K562 (cell line): Measurements from ENCODE around the gene RPS23. TPM values are rescaled to one million over a fixed set of nuclear protein-coding genes. Genes with fewer than 3 reads are reported as not detected.

Experiments used
- BCOR ChIP-seq: fragments of 450-650 bp; IDR thresholded peaks from 2 replicates; pipeline ENCODE4 v1.6.1; 2016
- ETS2 ChIP-seq: IDR thresholded peaks from 2 replicates; pipeline ENCODE4 v1.6.1; 2016; ENCODE audit warnings: borderline replicate concordance, missing genetic modification characterization, mild to moderate bottlenecking, moderate library complexity, missing compliant biosample characterization; ENCODE audit not compliant: poor library complexity, severe bottlenecking
- MYBL2 ChIP-seq, 2 experiments: fragments of 450-650 bp in 1 of 2; sonication (generic) in 1 of 2; formaldehyde crosslinking in 1 of 2; IDR thresholded peaks; 2 replicates each; pipeline versions ENCODE4 v1.6.1 to v1.8.1; 2017 to 2022; ENCODE audit warnings: borderline replicate concordance in 1 of 2, inconsistent platforms in 1 of 2, low read depth in 1 of 2, mild to moderate bottlenecking in 1 of 2, missing genetic modification reagents in 1 of 2, moderate library complexity in 1 of 2
- NBN ChIP-seq: fragments of 450-650 bp; IDR thresholded peaks from 2 replicates; pipeline ENCODE4 v1.6.1; 2016; ENCODE audit warnings: low read depth, mild to moderate bottlenecking
- NCOA6 ChIP-seq: fragments of 450-650 bp; IDR thresholded peaks from 2 replicates; pipeline ENCODE4 v1.6.1; 2017; ENCODE audit warnings: mild to moderate bottlenecking
- NELFE ChIP-seq: IDR thresholded peaks from 2 replicates; pipeline ENCODE4 v1.6.1; 2011; ENCODE audit warnings: mild to moderate bottlenecking; ENCODE audit not compliant: insufficient read depth, insufficient read length
- SMAD2 ChIP-seq: fragments of 150-350 bp; IDR thresholded peaks from 2 replicates; pipeline ENCODE4 v1.6.1; 2014; ENCODE audit warnings: low read depth, mild to moderate bottlenecking, low read length
- TCF3 ChIP-seq: sonication (generic); formaldehyde crosslinking; IDR thresholded peaks from 2 replicates; pipeline ENCODE4 v1.4.0; 2020; ENCODE audit warnings: mild to moderate bottlenecking, missing genetic modification reagents
- YY1 ChIP-seq, 3 experiments: IDR thresholded peaks; 2 replicates each; pipeline ENCODE4 v1.6.1; 2011; ENCODE audit warnings: low read length in 2 of 3, mild to moderate bottlenecking in 2 of 3, moderate library complexity in 2 of 3, borderline replicate concordance in 1 of 3, control low read depth in 1 of 3, low read depth in 1 of 3; ENCODE audit not compliant: insufficient read depth in 3 of 3, insufficient replicate concordance in 2 of 3, control insufficient read depth in 1 of 3, insufficient read length in 1 of 3; ENCODE audit errors: extremely low read depth in 1 of 3
- ZFX ChIP-seq: sonication (generic); formaldehyde crosslinking; IDR thresholded peaks from 2 replicates; pipeline ENCODE4 v1.8.0; 2022; ENCODE audit warnings: mild to moderate bottlenecking, missing genetic modification reagents, moderate library complexity
- ZKSCAN3 ChIP-seq: fragments of 250-450 bp; sonication (Bioruptor Pico); IDR thresholded peaks from 2 replicates; pipeline ENCODE4 v1.4.0; 2020
- ZNF57 ChIP-seq: fragments of 450-650 bp; formaldehyde crosslinking; IDR thresholded peaks from 2 replicates; pipeline ENCODE4 v1.4.0; 2020; ENCODE audit warnings: mild to moderate bottlenecking, moderate library complexity
- ZNF766 ChIP-seq: fragments of 200-800 bp; sonication (Bioruptor generic); conservative IDR thresholded peaks from 2 replicates; pipeline ENCODE4 v1.6.1; 2016; ENCODE audit warnings: missing genetic modification characterization, missing compliant biosample characterization
- polyA plus RNA-seq, 8 experiments: library from polyadenylated mRNA; depleted of rRNA in 4 of 8; stranded (reverse) in 5 of 8; unstranded in 3 of 8; fragments of >200 nt; fragmentation: Nextera tagmentation in 2 of 8; fragmentation: Illumina TruSeq in 1 of 8; extraction: Ambion mirVana in 2 of 8; extraction: Trizol in 1 of 8; gene quantifications; 2 replicates each; pipeline versions ENCODE4 v1.2.1 to v1.2.3, GENCODE V29; 2011 to 2014; ENCODE audit warnings: inconsistent platforms in 1 of 8, missing spikeins in 1 of 8
- total RNA-seq, 7 experiments: library from RNA; depleted of rRNA in 6 of 7; stranded (reverse); fragments of >200 nt in 6 of 7; fragmentation: Illumina TruSeq in 2 of 7; extraction: Trizol in 2 of 7; gene quantifications; 2 replicates each; pipeline versions ENCODE4 v1.2.1 to v1.2.3, GENCODE V29; 2011 to 2021; ENCODE audit warnings: low replicate concordance in 1 of 7
- TF ChIP-seq, protein P1 (sequence below): fragments of 450-650 bp; IDR thresholded peaks from 2 replicates; pipeline ENCODE4 v1.6.1; 2016; ENCODE audit warnings: antibody characterized with exemption
- TF ChIP-seq, protein P2 (sequence below): fragments of 250-450 bp; sonication (Bioruptor Pico); IDR thresholded peaks from 2 replicates; pipeline ENCODE4 v1.4.0; 2020; ENCODE audit warnings: mild to moderate bottlenecking, moderate library complexity
- TF ChIP-seq, protein P3 (sequence below): sonication (generic); formaldehyde crosslinking; IDR thresholded peaks from 2 replicates; pipeline ENCODE4 v1.8.0; 2022; ENCODE audit warnings: mild to moderate bottlenecking, missing genetic modification reagents
- TF ChIP-seq, protein P4 (sequence below): fragments of 250-450 bp; sonication (Bioruptor Pico); IDR thresholded peaks from 2 replicates; pipeline ENCODE4 v1.8.0; 2021; ENCODE audit warnings: moderate library complexity, mild to moderate bottlenecking, inconsistent platforms

The RPS23 gene
- total and polyA plus RNA-seq, 9 of the 15 experiments (the other 6 are each of a cell fraction or from before 2014, with no cell fraction given): 3,252 to 10,689 (median 6,302) TPM

DNA sequence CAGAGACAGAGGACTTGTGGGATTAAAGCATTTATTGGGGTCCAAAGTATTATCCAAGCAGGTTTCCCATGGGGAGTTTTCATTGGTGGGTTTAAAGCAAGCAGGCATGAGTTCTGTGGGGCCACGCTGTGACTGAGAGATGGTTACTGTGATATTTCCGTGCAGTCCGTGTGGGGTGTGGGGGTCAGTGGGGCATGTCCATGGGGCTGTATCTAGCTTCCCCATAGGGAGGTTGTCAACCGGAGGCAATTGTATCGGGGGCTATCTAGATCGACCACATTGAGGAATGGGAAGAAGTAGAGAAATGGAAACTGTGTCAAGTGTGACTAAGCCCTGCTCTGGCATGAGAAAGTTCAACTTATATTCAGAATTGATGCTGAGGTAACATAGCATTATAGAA, 7.1 kb upstream of the RPS23 start (continued):
- no peak for TF ChIP-seq ZNF766 (CRISPR knock-in tag)
- TF ChIP-seq, protein P1, sequence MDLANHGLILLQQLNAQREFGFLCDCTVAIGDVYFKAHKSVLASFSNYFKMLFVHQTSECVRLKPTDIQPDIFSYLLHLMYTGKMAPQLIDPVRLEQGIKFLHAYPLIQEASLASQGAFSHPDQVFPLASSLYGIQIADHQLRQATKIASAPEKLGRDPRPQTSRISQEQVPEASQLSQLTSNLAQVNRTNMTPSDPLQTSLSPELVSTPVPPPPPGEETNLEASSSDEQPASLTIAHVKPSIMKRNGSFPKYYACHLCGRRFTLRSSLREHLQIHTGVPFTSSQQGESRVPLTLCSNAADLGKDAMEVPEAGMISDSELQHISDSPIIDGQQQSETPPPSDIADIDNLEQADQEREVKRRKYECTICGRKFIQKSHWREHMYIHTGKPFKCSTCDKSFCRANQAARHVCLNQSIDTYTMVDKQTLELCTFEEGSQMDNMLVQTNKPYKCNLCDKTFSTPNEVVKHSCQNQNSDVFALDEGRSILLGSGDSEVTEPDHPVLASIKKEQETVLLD: peak; percentile 74; the same call in 1 of the 2 replicates
- no peak for TF ChIP-seq ZFX (CRISPR knock-in tag)
- TF ChIP-seq TCF3 (CRISPR knock-in tag): peak; percentile 84
- no peak for TF ChIP-seq SMAD2
- TF ChIP-seq YY1 (IDR thresholded peaks at IDR 0.05; ENCODE audit: borderline replicate concordance in 1 of 3, control insufficient read depth in 1 of 3, extremely low read depth in 1 of 3, insufficient read depth in 3 of 3, insufficient read length in 1 of 3, insufficient replicate concordance in 2 of 3, low read depth in 1 of 3, low read length in 2 of 3): no peak
- TF ChIP-seq ZNF57 (CRISPR knock-in tag): no peak
- no peak for TF ChIP-seq ZKSCAN3 (CRISPR knock-in tag)
- 0 out of 2 replicates have a peak, but pooled peaks have one; percentile 31 for TF ChIP-seq NBN
- no peak for TF ChIP-seq ETS2
- TF ChIP-seq NCOA6: no peak
- TF ChIP-seq MYBL2 (IDR thresholded peaks at IDR 0.05; ENCODE audit: low read depth): 0 out of 2 replicates have a peak, but pooled peaks have one; percentile 37
- TF ChIP-seq MYBL2 (CRISPR knock-in tag; IDR thresholded peaks at IDR 0.05; ENCODE audit: borderline replicate concordance): no peak
- no peak for TF ChIP-seq NELFE
- TF ChIP-seq, protein P2, sequence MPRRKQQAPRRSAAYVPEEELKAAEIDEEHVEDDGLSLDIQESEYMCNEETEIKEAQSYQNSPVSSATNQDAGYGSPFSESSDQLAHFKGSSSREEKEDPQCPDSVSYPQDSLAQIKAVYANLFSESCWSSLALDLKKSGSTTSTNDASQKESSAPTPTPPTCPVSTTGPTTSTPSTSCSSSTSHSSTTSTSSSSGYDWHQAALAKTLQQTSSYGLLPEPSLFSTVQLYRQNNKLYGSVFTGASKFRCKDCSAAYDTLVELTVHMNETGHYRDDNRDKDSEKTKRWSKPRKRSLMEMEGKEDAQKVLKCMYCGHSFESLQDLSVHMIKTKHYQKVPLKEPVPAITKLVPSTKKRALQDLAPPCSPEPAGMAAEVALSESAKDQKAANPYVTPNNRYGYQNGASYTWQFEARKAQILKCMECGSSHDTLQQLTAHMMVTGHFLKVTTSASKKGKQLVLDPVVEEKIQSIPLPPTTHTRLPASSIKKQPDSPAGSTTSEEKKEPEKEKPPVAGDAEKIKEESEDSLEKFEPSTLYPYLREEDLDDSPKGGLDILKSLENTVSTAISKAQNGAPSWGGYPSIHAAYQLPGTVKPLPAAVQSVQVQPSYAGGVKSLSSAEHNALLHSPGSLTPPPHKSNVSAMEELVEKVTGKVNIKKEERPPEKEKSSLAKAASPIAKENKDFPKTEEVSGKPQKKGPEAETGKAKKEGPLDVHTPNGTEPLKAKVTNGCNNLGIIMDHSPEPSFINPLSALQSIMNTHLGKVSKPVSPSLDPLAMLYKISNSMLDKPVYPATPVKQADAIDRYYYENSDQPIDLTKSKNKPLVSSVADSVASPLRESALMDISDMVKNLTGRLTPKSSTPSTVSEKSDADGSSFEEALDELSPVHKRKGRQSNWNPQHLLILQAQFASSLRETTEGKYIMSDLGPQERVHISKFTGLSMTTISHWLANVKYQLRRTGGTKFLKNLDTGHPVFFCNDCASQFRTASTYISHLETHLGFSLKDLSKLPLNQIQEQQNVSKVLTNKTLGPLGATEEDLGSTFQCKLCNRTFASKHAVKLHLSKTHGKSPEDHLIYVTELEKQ (CRISPR knock-in tag): no peak
- TF ChIP-seq BCOR: peak; percentile 9; the same call in 1 of the 2 replicates
- TF ChIP-seq, protein P3, sequence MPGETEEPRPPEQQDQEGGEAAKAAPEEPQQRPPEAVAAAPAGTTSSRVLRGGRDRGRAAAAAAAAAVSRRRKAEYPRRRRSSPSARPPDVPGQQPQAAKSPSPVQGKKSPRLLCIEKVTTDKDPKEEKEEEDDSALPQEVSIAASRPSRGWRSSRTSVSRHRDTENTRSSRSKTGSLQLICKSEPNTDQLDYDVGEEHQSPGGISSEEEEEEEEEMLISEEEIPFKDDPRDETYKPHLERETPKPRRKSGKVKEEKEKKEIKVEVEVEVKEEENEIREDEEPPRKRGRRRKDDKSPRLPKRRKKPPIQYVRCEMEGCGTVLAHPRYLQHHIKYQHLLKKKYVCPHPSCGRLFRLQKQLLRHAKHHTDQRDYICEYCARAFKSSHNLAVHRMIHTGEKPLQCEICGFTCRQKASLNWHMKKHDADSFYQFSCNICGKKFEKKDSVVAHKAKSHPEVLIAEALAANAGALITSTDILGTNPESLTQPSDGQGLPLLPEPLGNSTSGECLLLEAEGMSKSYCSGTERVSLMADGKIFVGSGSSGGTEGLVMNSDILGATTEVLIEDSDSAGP (CRISPR knock-in tag): no peak
- TF ChIP-seq, protein P4, sequence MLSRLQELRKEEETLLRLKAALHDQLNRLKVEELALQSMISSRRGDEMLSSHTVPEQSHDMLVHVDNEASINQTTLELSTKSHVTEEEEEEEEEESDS: no peak
